Endothelial cell of umbilical vein (primary cell): ENCODE measurements around the gene TRIM61. TPM values are rescaled to one million over a fixed set of nuclear protein-coding genes. Genes with fewer than 3 reads are reported as not detected.

Experiments used
- BruUV-seq: library from RNA; stranded (reverse); fragments of 400-500 nt; replicated peaks from 2 replicates; lab custom pipeline; 2021; lab: Mats Ljungman, UMichigan
- CTCF ChIA-PET: fragments of 300-600, 350-600 bp; sonication (Branson Sonifier 250); formaldehyde crosslinking; loops from one replicate; lab custom pipeline; 2021; ENCODE audit warnings: antibody characterized with exemption, inconsistent platforms; lab: Charles Lee
- POLR2A ChIA-PET: fragments of 300-600, 350-600 bp; sonication (Branson Sonifier 250); formaldehyde crosslinking; loops from one replicate; lab custom pipeline; 2021; ENCODE audit warnings: antibody characterized with exemption, inconsistent platforms; lab: Charles Lee
- DNase-seq: peaks from one replicate; pipeline ENCODE4 v3.0.0-alpha.2; 2011; ENCODE audit warnings: low read depth, low spot score
- FAIRE-seq: peaks from 2 replicates; lab custom pipeline; 2011; peaks lifted over from hg19 to GRCh38; lab: Jason Lieb, UNC
- H2AFZ ChIP-seq: 2 replicates; pipeline ENCODE4 v1.6.0; 2012; ENCODE audit warnings: low read depth, low read length, control low read depth, inconsistent platforms
- H3K27ac ChIP-seq: 2 replicates; pipeline ENCODE4 v1.5.1; 2011; ENCODE audit warnings: low read depth, mild to moderate bottlenecking, control low read depth, low read length, moderate library complexity; ENCODE audit not compliant: insufficient read depth
- H3K27me3 ChIP-seq, 2 experiments: 2 replicates each; pipeline versions ENCODE4 v1.6.0 to v1.6.1; 2011; ENCODE audit warnings: low read length in 2 of 2, mixed read lengths in 1 of 2; ENCODE audit not compliant: control insufficient read depth in 2 of 2, insufficient read depth in 2 of 2
- H3K36me3 ChIP-seq, 2 experiments: 2 replicates in 1 of 2; 3 replicates in 1 of 2; pipeline ENCODE4 v1.5.1; 2011; ENCODE audit warnings: low read length in 2 of 2, mild to moderate bottlenecking in 1 of 2, moderate library complexity in 1 of 2; ENCODE audit not compliant: control insufficient read depth in 2 of 2, insufficient read depth in 2 of 2; ENCODE audit errors: extremely low read depth in 1 of 2
- H3K4me1 ChIP-seq: 3 replicates; pipeline ENCODE4 v1.5.1; 2011; ENCODE audit warnings: mild to moderate bottlenecking, low read length; ENCODE audit not compliant: control insufficient read depth, insufficient read depth; ENCODE audit errors: extremely low read depth
- H3K4me2 ChIP-seq: 2 replicates; pipeline ENCODE4 v1.6.1; 2011; ENCODE audit warnings: low read length, control low read depth, mixed read lengths; ENCODE audit not compliant: insufficient read depth
- H3K4me3 ChIP-seq, 3 experiments: fragments of 200-600 bp in 1 of 3; sonication (generic), shearing (Covaris generic) in 1 of 3; replicated peaks in 1 of 3; 2 replicates each; pipeline ENCODE4 v1.5.1; 2011 to 2016; ENCODE audit warnings: control low read depth in 3 of 3, low read length in 3 of 3, mild to moderate bottlenecking in 2 of 3, inconsistent platforms in 1 of 3, low read depth in 1 of 3, moderate library complexity in 1 of 3; ENCODE audit not compliant: insufficient read depth in 1 of 3
- H3K79me2 ChIP-seq: 2 replicates; pipeline ENCODE4 v1.6.0; 2012; ENCODE audit warnings: low read length, inconsistent platforms; ENCODE audit not compliant: control insufficient read depth, insufficient read depth
- H3K9ac ChIP-seq: replicated peaks from 2 replicates; pipeline ENCODE3; 2011; ENCODE audit warnings: low read length, control low read depth; ENCODE audit not compliant: insufficient read depth; ENCODE audit errors: extremely low read depth
- H3K9me1 ChIP-seq: replicated peaks from 3 replicates; pipeline ENCODE4 v1.6.0; 2011; ENCODE audit warnings: mild to moderate bottlenecking, low read length; ENCODE audit not compliant: control insufficient read depth, insufficient read depth; ENCODE audit errors: extremely low read depth
- H3K9me3 ChIP-seq: replicated peaks from 2 replicates; pipeline ENCODE4 v1.5.1; 2012; ENCODE audit warnings: low read length, inconsistent platforms; ENCODE audit not compliant: control insufficient read depth, insufficient read depth
- H4K20me1 ChIP-seq: replicated peaks from 2 replicates; pipeline ENCODE3; 2011; ENCODE audit warnings: mild to moderate bottlenecking, low read length; ENCODE audit not compliant: control insufficient read depth, insufficient read depth; ENCODE audit errors: extremely low read depth
- CTCF ChIP-seq, 2 donors: IDR thresholded peaks; 1 replicate in 1 of 2; 2 replicates in 1 of 2; pipeline ENCODE4 v1.5.1; 2011; ENCODE audit warnings: low read length in 2 of 2, mild to moderate bottlenecking in 2 of 2, moderate library complexity in 2 of 2, control low read depth in 1 of 2, inconsistent platforms in 1 of 2, low read depth in 1 of 2; ENCODE audit not compliant: insufficient read depth in 1 of 2; ENCODE audit errors: extremely low read depth in 1 of 2
- EZH2 ChIP-seq: IDR thresholded peaks from 2 replicates; pipeline ENCODE4 v1.6.1; 2012; ENCODE audit warnings: borderline replicate concordance, low read depth, mild to moderate bottlenecking, moderate library complexity, low read length, inconsistent platforms; ENCODE audit not compliant: severe bottlenecking
- FOS ChIP-seq: IDR thresholded peaks from 2 replicates; pipeline ENCODE4 v1.6.1; 2011; ENCODE audit warnings: mild to moderate bottlenecking, low read length, moderate library complexity, borderline replicate concordance; ENCODE audit not compliant: insufficient read depth
- GATA2 ChIP-seq: IDR thresholded peaks from 2 replicates; pipeline ENCODE4 v1.7.0; 2011; ENCODE audit warnings: low read depth, mild to moderate bottlenecking, moderate library complexity, mixed read lengths, low read length; ENCODE audit not compliant: insufficient read length, insufficient read depth
- JUN ChIP-seq: IDR thresholded peaks from 2 replicates; pipeline ENCODE4 v1.6.1; 2011; ENCODE audit warnings: borderline replicate concordance, low read depth; ENCODE audit not compliant: insufficient read length, insufficient read depth
- MAX ChIP-seq: IDR thresholded peaks from 2 replicates; pipeline ENCODE4 v1.6.1; 2011; ENCODE audit not compliant: insufficient read depth, insufficient read length
- MYC ChIP-seq: IDR thresholded peaks from one replicate; pipeline ENCODE4 v1.6.1; 2011; ENCODE audit warnings: mild to moderate bottlenecking, low read depth, low read length
- POLR2A ChIP-seq: IDR thresholded peaks from 2 replicates; pipeline ENCODE4 v1.6.1; 2012; ENCODE audit warnings: low read depth, mild to moderate bottlenecking, control low read depth, low read length
- POLR2AphosphoS5 ChIP-seq: IDR thresholded peaks from 2 replicates; pipeline ENCODE4 v1.6.1; 2012; ENCODE audit warnings: low read depth, mild to moderate bottlenecking, control low read depth, low read length, moderate library complexity; ENCODE audit not compliant: insufficient read depth
- dilution Hi-C: fragments of 300-500 bp; cut with MboI; formaldehyde crosslinking; loops from one replicate; pipeline ENCODE4 v1.15.0; 2019; ENCODE audit warnings: low sequenced_read_pairs; ENCODE audit not compliant: extremely low pct_ligation_motif_present
- intact Hi-C: fragments of 100-400 bp; cut with micrococcal nuclease; formaldehyde crosslinking; loops from one replicate; pipeline ENCODE4 v1.10.0; 2022
- polyA plus RNA-seq, 4 experiments: library from polyadenylated mRNA; depleted of rRNA in 3 of 4; stranded (reverse) in 3 of 4; unstranded in 1 of 4; fragments of >200 nt; gene quantifications; 2 replicates each; pipeline versions ENCODE4 v1.2.1 to v1.2.3, GENCODE V29; 2011 to 2012; ENCODE audit warnings: missing spikeins in 1 of 4
- total RNA-seq: library from RNA; stranded (reverse); gene quantifications from 2 replicates; pipeline ENCODE4 v1.2.3, GENCODE V29; 2021

The TRIM61 gene
- total and polyA plus RNA-seq, 2 donors (not counting 3 experiments of a cell fraction or from before 2014, with no cell fraction given) = 0.22 TPM; not detected in 1

GRCh38 chr4:164924670-164925238 lies 52.7 kb downstream of the TRIM61 start:
- CTCF ChIA-PET = no interaction called here
- FAIRE-seq = no peak
- H3K4me3 ChIP-seq = no peak overlapping the region

GRCh38 chr4:164918956-164919355 lies 58.5 kb downstream of the TRIM61 start:
- Histone ChIP-seq H3K9me3 (no peaks in the 10 kb centered on the region), H4K20me1 (no peaks in the 10 kb centered on the region), H3K9ac (no peak overlapping the region), H3K4me2 (no peak overlapping the region), H3K27ac (no peak overlapping the region), H2AFZ (no peak overlapping the region), H3K79me2 (no peaks in the 10 kb centered on the region), H3K4me1 (no peaks in the 10 kb centered on the region), H3K9me1 (no peaks in the 10 kb centered on the region), H3K4me3 (no peak overlapping the region), H3K27me3 (no peaks in the 10 kb centered on the region), H3K36me3 (no peaks in the 10 kb centered on the region)
- no peak for TF ChIP-seq MYC
- no peak for TF ChIP-seq GATA2
- no peak for TF ChIP-seq POLR2A
- TF ChIP-seq EZH2 = no peak
- no peak for TF ChIP-seq MAX
- TF ChIP-seq JUN = no peak
- TF ChIP-seq POLR2AphosphoS5 = no peak
- no peak for TF ChIP-seq FOS
- no peak for TF ChIP-seq CTCF (IDR thresholded peaks at IDR 0.05; ENCODE audit: extremely low read depth in 1 of 2, insufficient read depth in 1 of 2, low read depth in 1 of 2, low read length in 2 of 2)
- ChIA-PET CTCF (no interaction called here), POLR2A (no interaction called here)
- no TSS peak for BruUV-seq
- intact Hi-C loops (no loop called here), dilution Hi-C loops (no loop called here)
- DNase-seq (no peak), FAIRE-seq (no peak)

More at GRCh38 chr4:164924670-164925238, 52.7 kb downstream of the TRIM61 start:
- Histone ChIP-seq H2AFZ (no peak overlapping the region), H3K4me1 (no peaks in the 10 kb centered on the region), H3K4me2 (no peak overlapping the region), H3K9ac (no peak overlapping the region), H3K27me3 (no peaks in the 10 kb centered on the region), H3K9me1 (no peaks in the 10 kb centered on the region), H4K20me1 (no peaks in the 10 kb centered on the region), H3K79me2 (no peaks in the 10 kb centered on the region), H3K9me3 (no peaks in the 10 kb centered on the region), H3K36me3 (no peaks in the 10 kb centered on the region), H3K27ac (no peak overlapping the region)
- intact Hi-C loops = no loop called here
- POLR2A ChIA-PET = no interaction called here
- dilution Hi-C loops = no loop called here
- no peak for DNase-seq
- no TSS peak for BruUV-seq
- TF ChIP-seq GATA2 (no peak), MYC (no peak)
